Activated CD4-positive, alpha-beta T cell treated with anti-CD3 and anti-CD28 coated beads for 1 hour (primary cell): ENCODE measurements around the gene OR8B2.
"Not testable (repeated sequence)": the region's sequence is repeated elsewhere in the genome, so short reads cannot be mapped to it uniquely, and the experiment has no call there.

Source experiments
- DNase-seq: peaks from one replicate; pipeline ENCODE4 v3.0.0-alpha.2; 2020

OR8B2 gene, protein sequence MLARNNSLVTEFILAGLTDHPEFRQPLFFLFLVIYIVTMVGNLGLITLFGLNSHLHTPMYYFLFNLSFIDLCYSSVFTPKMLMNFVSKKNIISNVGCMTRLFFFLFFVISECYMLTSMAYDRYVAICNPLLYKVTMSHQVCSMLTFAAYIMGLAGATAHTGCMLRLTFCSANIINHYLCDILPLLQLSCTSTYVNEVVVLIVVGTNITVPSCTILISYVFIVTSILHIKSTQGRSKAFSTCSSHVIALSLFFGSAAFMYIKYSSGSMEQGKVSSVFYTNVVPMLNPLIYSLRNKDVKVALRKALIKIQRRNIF

GRCh38 chr11:124384399-124384798, at the start of gene OR8B2:
TSS of gene OR8B2 (minus strand) at chr11:124384499. CDS start at chr11:124383343, 1,156 bp downstream.
- no peak for DNase-seq

DNA sequence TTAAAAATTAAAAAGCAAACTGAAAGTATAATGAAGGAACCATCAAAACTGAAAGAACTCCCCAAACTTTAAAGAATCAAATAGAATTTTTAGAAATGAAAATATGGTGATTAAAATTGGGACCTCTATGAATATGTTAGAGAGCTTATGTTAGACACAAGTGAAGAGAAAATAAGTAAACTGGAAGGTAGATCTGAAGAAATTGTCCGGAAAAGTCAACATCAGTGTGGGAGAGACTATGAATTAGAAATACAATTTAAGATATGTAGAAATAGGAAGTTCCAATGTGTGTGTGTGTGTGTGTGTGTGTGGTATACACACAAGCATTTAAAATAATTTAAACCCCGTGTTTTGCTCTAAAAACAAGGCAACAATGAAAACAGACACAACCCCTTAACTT, 45.3 kb upstream of the OR8B2 start:
- DNase-seq: no peak

- DNase-seq: no peak
These were observed 40.2 kb upstream of the OR8B2 start, which contains the start of gene OR8B4 for GRCh38 chr11:124424384-124424921. TSS of gene OR8B4 (minus strand) at chr11:124424871. CDS start at chr11:124424871, 0 bp downstream.

GRCh38 chr11:124421043-124421442, 36.7 kb upstream of the OR8B2 start:
- DNase-seq: no peak

DNA sequence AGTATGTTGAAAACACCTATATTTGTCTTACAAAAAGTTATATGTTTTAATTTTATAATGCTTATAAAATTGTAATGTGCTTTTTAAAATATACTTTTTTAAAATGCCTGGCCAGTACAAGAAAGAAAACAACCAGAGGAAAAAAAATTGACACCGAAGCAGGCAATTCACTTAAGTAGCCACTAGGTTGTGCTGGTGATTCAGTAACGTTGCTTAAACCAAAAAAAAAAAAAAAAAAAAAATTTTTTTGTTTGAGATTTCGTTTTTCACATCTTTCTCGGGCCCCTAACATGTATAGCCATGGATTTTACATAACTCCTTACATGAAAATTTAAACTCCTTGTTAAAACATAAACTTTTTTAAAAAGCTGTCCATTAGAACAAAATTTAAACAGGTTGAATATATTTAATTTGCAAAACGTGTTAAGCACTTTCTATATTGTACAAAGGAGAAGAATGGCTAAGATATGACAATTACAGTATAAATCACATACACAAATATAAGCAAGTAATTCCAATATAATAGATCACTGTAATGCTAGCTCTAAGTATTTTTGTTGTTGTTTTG, 31.1 kb upstream of the OR8B2 start:
- no peak for DNase-seq

DNA sequence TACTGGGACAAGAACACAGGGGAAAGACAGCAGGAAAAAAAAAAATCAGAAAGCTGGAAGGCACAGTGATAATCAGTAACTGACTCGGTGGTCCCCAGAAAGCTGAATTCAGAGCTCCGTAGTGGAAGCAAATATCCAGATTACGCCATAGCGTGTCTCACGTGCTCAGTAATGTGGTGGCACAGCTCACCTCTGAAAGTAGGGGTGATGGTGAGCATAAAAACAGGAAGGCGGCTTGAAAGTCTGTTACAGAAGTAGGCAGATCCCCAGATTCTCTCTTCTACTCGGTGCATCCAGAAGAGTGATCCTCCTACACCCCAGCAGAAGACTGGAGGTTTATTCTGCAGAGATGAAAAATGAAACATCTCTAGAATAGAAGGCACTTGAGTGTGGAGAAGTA, 25.6 kb upstream of the OR8B2 start:
- DNase-seq: no peak

DNA sequence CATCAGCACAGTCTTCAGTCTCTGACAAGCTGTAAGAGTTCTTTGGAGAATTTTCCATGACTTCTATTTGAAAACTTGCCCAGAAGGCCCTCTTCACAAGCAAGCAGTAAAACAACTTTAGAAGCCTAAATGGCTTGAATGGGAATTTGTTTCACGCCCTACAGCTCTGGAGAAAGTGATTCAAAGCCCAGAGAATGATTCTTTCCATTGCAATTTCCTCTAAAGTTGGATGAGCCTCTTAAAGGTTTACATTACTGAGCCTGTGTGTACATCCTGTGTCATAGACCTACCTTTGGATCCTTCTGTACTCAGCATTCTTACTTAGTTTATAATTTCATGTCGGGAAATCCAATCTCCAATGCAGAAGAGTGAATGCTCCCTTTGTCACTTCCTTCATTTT, 21.3 kb upstream of the OR8B2 start:
- DNase-seq: no peak

- DNase-seq: not testable (repeated sequence)
These were observed 18.9 kb upstream of the OR8B2 start for GRCh38 chr11:124403186-124403585.

- no peak for DNase-seq
These were observed 18.1 kb upstream of the OR8B2 start for GRCh38 chr11:124402326-124402922.

DNA sequence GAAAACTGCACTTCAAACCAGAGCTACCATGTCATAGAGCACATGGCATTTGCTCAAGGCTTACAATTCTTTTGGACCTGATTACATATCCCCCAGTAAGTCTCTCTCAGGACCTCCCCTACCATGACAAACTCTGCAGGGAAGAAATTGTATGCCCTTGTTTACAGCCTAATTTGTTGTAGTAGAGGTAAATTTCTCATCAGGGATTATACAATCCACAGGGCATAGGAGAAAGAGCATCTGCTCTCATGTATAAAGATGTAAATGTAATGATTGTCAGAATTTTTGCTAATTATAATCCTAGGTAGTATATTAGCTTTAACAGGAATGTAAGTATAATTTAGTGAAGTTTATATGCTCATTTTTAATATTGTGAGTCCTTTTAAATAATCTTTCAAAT, 14.6 kb upstream of the OR8B2 start, which contains the start of gene OR8B3:
OR8B3 (minus strand) TSS at position 101 of the 400 bp plus-strand sequence. CDS start 1,673 bp downstream, outside the sequence.
- no peak for DNase-seq

DNA sequence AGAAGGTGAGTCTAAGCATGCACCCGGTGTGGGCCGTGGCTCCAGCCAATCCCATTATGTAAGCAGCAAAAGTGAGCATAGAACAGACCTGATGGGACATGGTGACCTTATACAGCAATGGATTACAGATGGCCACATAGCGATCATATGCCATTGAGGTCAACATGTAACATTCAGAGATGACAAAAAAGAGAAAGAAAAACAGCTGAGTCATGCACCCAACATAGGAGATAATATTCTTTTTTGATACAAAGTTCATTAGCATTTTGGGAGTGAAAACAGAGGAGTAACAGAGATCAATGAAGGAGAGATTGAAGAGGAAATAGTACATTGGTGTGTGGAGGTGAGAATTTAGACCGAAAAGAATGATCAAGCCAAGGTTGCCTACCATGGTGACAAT, 12.5 kb upstream of the OR8B2 start:
- DNase-seq: not testable (repeated sequence)

DNA sequence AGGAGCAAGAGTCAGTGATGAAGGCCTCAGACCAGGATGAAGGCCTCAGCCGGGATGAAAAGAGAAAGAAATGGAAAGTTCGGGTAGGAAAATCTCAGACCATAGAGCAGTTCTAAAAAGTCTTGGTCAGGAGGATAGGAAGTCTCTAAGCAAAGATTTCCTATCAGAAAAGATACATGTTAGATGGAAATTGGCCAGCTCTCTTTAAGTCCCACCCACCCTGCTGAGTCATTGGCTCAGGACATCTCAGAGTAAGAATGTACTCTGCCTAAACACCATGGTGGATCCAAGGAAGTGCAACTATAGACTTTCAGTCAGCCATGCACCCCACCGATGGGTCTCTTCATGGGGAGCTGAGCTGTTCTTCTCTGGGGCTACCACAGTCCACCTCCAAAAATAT, 10.1 kb upstream of the OR8B2 start:
- DNase-seq: no peak

GRCh38 chr11:124382857-124383256, 1.4 kb downstream of the OR8B2 start:
- not testable (repeated sequence) for DNase-seq

GRCh38 chr11:124380585-124380984, 3.7 kb downstream of the OR8B2 start:
- no peak for DNase-seq

DNA sequence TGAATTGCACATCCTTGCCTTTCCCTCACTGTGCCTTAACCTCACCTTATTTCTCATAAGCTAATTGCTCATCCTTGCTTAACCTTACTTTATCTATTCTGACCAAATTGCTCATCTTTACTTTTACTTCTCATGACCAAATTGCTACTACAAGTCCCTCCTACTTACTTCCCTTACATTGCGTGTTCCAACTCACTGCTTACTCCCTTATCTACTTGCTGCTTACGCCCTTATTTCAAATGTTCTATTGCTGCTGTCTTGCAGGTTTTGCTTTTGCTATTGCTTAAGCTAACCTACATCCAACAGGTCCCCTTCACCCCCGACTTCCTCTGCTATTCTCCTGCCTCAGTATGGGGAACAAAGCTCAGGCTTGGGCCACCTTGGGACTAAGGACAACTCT, 8.0 kb downstream of the OR8B2 start:
- no peak for DNase-seq

DNA sequence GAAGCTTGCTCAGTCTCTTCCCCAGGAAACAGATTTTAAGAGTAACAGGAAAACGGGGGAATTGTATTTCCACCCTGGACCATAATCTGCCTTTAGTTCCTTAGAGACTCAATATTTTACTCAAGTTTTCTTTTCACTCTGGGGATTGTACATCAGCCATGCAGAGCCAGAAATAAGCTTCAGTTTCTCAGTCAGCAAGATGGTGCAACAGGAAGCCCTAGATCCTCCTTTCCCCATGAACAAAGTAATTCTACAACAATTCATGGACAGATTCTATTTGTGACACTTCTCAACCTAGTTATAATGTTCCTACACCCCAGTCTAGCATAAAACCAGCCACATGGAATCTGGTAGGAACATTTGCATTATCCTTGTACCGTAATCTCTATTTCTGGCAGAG, 24.7 kb downstream of the OR8B2 start:
- DNase-seq: no peak

DNA sequence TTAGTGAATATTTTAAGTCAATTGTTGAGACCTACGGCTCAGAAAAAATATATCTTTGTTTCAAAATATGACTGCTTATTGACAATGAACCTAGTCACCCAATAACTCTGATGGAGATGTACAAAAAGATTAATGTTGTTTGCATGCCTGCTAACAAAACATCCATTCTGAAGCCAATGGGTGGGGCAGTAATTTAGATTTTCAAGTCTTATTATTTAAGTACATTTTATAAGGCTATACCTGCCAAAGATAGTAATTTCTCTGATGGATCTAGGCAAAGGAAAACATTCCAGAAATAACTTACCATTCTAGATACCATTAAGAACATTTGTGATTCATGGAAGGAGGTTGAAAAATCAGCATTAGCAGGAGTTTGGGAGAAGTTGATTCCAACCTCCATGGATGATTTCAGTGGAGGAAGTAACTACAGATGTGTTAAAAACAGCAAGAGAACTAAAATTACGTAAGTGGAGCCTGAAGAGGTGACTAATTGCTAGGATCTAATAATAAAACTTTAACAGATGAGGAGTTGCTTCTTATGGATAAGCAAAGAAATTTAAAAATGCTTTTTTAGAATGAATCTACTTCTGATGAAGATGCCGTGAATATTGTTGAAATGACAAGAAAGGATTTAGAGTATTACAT, 37.9 kb downstream of the OR8B2 start:
- no peak for DNase-seq

- DNase-seq: no peak
These were observed 40.0 kb downstream of the OR8B2 start for GRCh38 chr11:124344346-124344745.

DNA sequence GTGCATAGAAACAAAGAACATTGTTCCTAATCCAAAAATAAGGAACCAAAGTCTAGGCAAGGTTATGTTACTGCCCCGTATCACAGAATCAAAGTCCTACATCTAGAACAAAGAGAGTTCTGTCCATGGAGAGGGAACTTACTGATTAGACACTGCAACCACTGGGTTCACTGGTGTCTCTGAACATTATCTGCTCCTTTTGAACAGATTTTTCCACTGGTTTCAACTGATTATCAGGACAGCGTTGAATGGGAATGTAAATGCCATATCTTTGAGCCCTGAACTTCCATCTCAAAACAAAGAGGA, 44.2 kb downstream of the OR8B2 start:
- DNase-seq: no peak

DNA sequence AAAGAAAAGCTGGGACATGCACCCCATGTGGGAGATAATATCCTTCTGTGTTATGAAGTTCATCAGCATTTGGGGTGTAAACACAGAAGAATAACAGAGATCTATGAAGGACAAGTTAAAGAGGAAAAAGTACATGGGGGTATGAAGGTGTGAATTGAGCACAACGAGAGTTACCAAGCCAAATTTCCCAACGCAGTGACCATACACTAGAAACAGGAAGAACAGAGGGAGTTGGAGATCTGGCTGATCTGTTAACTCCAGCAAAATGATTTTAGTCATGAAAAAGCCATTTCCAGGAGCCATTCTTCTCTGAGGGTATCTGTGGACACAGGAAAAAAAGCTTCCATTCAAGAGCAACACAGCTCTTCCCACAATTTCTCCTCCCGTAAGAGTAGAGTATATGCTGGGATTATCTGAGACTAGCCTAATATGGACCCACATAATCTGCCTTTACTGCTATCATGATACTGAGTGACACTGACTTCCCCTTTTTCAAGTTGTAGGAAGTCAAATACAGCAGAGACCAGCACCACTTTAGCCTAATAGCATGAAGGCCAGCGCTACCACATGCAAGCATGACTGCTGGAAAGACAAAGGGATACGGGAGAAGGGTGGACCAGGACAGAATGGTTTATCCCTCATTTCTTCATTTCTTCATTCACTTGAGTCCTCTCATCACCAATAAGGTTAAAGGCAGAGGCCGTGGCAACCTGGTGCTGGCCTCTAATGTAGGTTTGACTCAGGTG, 44.7 kb downstream of the OR8B2 start:
- DNase-seq: no peak
